Trophoblast cell (in vitro differentiated cells and primary cell): ENCODE measurements around the gene USP47.

Experiments
- DNase-seq, 2 donors: peaks; one replicate each; pipeline ENCODE4 v3.0.0-alpha.2; 2016
- H2AFZ ChIP-seq: 2 replicates; pipeline ENCODE4 v1.6.1; 2013; ENCODE audit warnings: low read length, moderate library complexity, mild to moderate bottlenecking; ENCODE audit not compliant: insufficient read depth, poor library complexity
- H2AK5ac ChIP-seq: 2 replicates; pipeline ENCODE4 v1.6.1; 2013; ENCODE audit warnings: mild to moderate bottlenecking, low read length
- H2BK120ac ChIP-seq: 2 replicates; pipeline ENCODE4 v1.6.1; 2013; ENCODE audit warnings: low read length, mild to moderate bottlenecking, moderate library complexity; ENCODE audit not compliant: insufficient read depth, poor library complexity
- H2BK12ac ChIP-seq: 2 replicates; pipeline ENCODE4 v1.6.1; 2013; ENCODE audit warnings: mild to moderate bottlenecking, low read length, moderate library complexity
- H2BK5ac ChIP-seq: 2 replicates; pipeline ENCODE4 v1.6.1; 2013; ENCODE audit warnings: low read length, low read depth, moderate library complexity, mild to moderate bottlenecking; ENCODE audit not compliant: poor library complexity
- H3K14ac ChIP-seq: 2 replicates; pipeline ENCODE4 v1.6.1; 2013; ENCODE audit warnings: mild to moderate bottlenecking, low read length
- H3K18ac ChIP-seq: 2 replicates; pipeline ENCODE4 v1.6.1; 2013; ENCODE audit warnings: mild to moderate bottlenecking, low read length
- H3K23ac ChIP-seq: 2 replicates; pipeline ENCODE4 v1.6.1; 2013; ENCODE audit warnings: low read length
- H3K27ac ChIP-seq: 2 replicates; pipeline ENCODE4 v1.5.1; 2013; ENCODE audit warnings: low read depth, mild to moderate bottlenecking, inconsistent platforms, low read length, moderate library complexity
- H3K27me3 ChIP-seq: 2 replicates; pipeline ENCODE4 v1.6.1; 2013; ENCODE audit warnings: inconsistent platforms, mild to moderate bottlenecking, low read length, moderate library complexity; ENCODE audit not compliant: insufficient read depth
- H3K36me3 ChIP-seq, 2 experiments: 1 replicate in 1 of 2; 2 replicates in 1 of 2; pipeline ENCODE4 v1.6.1; 2013; ENCODE audit warnings: low read length in 2 of 2, mild to moderate bottlenecking in 2 of 2, moderate library complexity in 1 of 2; ENCODE audit not compliant: insufficient read depth in 2 of 2, control insufficient read depth in 1 of 2
- H3K4ac ChIP-seq: 2 replicates; pipeline ENCODE4 v1.6.1; 2013; ENCODE audit warnings: low read depth, mild to moderate bottlenecking, low read length, moderate library complexity
- H3K4me1 ChIP-seq, 2 experiments: 1 replicate in 1 of 2; 2 replicates in 1 of 2; pipeline ENCODE4 v1.6.1; 2013; ENCODE audit warnings: low read length in 2 of 2, mild to moderate bottlenecking in 2 of 2, moderate library complexity in 1 of 2; ENCODE audit not compliant: insufficient read depth in 2 of 2, control insufficient read depth in 1 of 2
- H3K4me2 ChIP-seq: 2 replicates; pipeline ENCODE4 v1.6.1; 2013; ENCODE audit warnings: inconsistent platforms, mild to moderate bottlenecking, low read length, moderate library complexity
- H3K4me3 ChIP-seq: 2 replicates; pipeline ENCODE4 v1.5.1; 2013; ENCODE audit warnings: mild to moderate bottlenecking, low read depth, low read length, inconsistent platforms
- H3K79me1 ChIP-seq: one replicate; pipeline ENCODE4 v1.6.1; 2013; ENCODE audit warnings: low read length
- H3K79me2 ChIP-seq: 2 replicates; pipeline ENCODE4 v1.6.1; 2013; ENCODE audit warnings: low read length, mild to moderate bottlenecking; ENCODE audit not compliant: control insufficient read depth, insufficient read depth, poor library complexity
- H3K9ac ChIP-seq: 2 replicates; pipeline ENCODE4 v1.6.1; 2013; ENCODE audit warnings: mild to moderate bottlenecking, low read length
- H3K9me3 ChIP-seq: 2 replicates; pipeline ENCODE4 v1.6.1; 2013; ENCODE audit warnings: low read depth, mild to moderate bottlenecking, control low read depth, inconsistent platforms, low read length; ENCODE audit not compliant: insufficient read depth
- H4K12ac ChIP-seq: 2 replicates; pipeline ENCODE4 v1.6.1; 2013; ENCODE audit warnings: low read depth, mild to moderate bottlenecking, low read length, moderate library complexity
- H4K8ac ChIP-seq: 2 replicates; pipeline ENCODE4 v1.6.1; 2013; ENCODE audit warnings: low read depth, mild to moderate bottlenecking, low read length, moderate library complexity
- H4K91ac ChIP-seq: one replicate; pipeline ENCODE4 v1.6.1; 2013; ENCODE audit warnings: low read depth, mild to moderate bottlenecking, low read length, moderate library complexity
- WGBS: extraction: QIAGEN DNeasy Blood & Tissue Kit; methylation state at CpG from one replicate; pipeline ENCODE4 v1.1.7; 2013; ENCODE audit warnings: missing lambda C conversion rate; ENCODE audit not compliant: insufficient read length, insufficient coverage; ENCODE audit errors: extremely low coverage; 5-methylcytosine and 5-hydroxymethylcytosine counted together

The USP47 gene

GRCh38 chr11:11980200-11980599 is 138.4 kb downstream of the USP47 start:
- no peak overlapping the region for H4K8ac ChIP-seq
- no CpG with 5 or more reads among the region's 2 CpGs for WGBS

DNA sequence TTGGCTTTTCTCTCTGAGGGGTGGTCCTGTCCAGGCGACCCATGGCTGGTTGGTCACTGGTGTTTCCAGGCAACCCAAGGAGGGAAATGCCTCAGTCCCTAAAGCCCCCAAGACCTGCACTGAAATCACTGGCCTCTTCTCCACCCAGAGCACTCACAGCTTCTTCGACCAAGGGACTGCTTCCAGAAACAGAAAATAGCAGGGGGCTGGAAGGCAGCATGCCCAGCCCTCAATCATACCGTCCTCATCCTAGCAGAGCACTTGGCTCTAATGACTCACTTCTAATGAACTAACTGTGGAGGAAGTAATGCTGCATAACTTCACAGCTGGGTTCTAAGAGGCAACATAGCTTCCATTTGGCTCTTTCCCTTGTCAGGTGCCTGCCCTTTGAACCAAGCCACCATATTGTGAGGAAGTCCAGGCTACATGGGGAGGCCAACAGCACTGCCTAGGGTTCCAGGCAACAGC is 139.1 kb downstream of the USP47 start:
- H3K79me1 ChIP-seq: peaks cover 23% of the 10 kb centered on the region
- no peak overlapping the region for H2BK12ac ChIP-seq
- H4K8ac ChIP-seq: no peak overlapping the region
- no peak for DNase-seq
- peaks cover 5% of the 10 kb centered on the region for H3K79me2 ChIP-seq
- peaks cover 2% of the 10 kb centered on the region for H3K9me3 ChIP-seq
- H3K27me3 ChIP-seq: no peaks in the 10 kb centered on the region
- H3K4me2 ChIP-seq: no peak overlapping the region
- no peak overlapping the region for H3K9ac ChIP-seq
- no peak overlapping the region for H2AFZ ChIP-seq
- no peak overlapping the region for H3K4ac ChIP-seq
- H4K91ac ChIP-seq: no peak overlapping the region
- no peak overlapping the region for H3K18ac ChIP-seq
- no peak overlapping the region for H3K14ac ChIP-seq
- H3K23ac ChIP-seq: no peak overlapping the region
- H2BK120ac ChIP-seq: no peak overlapping the region
- H3K4me3 ChIP-seq: no peak overlapping the region
- H2BK5ac ChIP-seq: no peak overlapping the region
- H3K36me3 ChIP-seq: peaks cover 7% of the 10 kb centered on the region in 2 experiments
- no CpG with 5 or more reads among the region's 3 CpGs for WGBS
- H4K12ac ChIP-seq: no peak overlapping the region
- H3K4me1 ChIP-seq: peaks cover 41 to 46% of the 10 kb centered on the region in 2 experiments
- no peak overlapping the region for H2AK5ac ChIP-seq
- no peak overlapping the region for H3K27ac ChIP-seq

More at GRCh38 chr11:11980200-11980599, 138.4 kb downstream of the USP47 start:
- H3K4me1 ChIP-seq: peaks cover 41 to 50% of the 10 kb centered on the region in 2 experiments
- no peak overlapping the region for H3K9ac ChIP-seq
- H3K4me2 ChIP-seq: no peak overlapping the region
- no peak overlapping the region for H3K23ac ChIP-seq
- H3K27me3 ChIP-seq: no peaks in the 10 kb centered on the region
- H2BK120ac ChIP-seq: peak overlapping the region; percentile 10
- H3K36me3 ChIP-seq: peaks cover 7 to 11% of the 10 kb centered on the region in 2 experiments
- H2BK12ac ChIP-seq: no peak overlapping the region
- H3K18ac ChIP-seq: no peak overlapping the region
- H2AK5ac ChIP-seq: no peak overlapping the region
- H3K9me3 ChIP-seq: peaks cover 2% of the 10 kb centered on the region
- H3K4ac ChIP-seq: no peak overlapping the region
- peak overlapping the region; percentile 29 for H3K27ac ChIP-seq
- no peak overlapping the region for H4K12ac ChIP-seq
- no peak overlapping the region for H3K4me3 ChIP-seq
- no peak overlapping the region for H2AFZ ChIP-seq
- H3K79me1 ChIP-seq: peaks cover 23% of the 10 kb centered on the region
- no peak for DNase-seq
- peaks cover 5% of the 10 kb centered on the region for H3K79me2 ChIP-seq
- H3K14ac ChIP-seq: no peak overlapping the region
- H4K91ac ChIP-seq: no peak overlapping the region
- no peak overlapping the region for H2BK5ac ChIP-seq

DNA sequence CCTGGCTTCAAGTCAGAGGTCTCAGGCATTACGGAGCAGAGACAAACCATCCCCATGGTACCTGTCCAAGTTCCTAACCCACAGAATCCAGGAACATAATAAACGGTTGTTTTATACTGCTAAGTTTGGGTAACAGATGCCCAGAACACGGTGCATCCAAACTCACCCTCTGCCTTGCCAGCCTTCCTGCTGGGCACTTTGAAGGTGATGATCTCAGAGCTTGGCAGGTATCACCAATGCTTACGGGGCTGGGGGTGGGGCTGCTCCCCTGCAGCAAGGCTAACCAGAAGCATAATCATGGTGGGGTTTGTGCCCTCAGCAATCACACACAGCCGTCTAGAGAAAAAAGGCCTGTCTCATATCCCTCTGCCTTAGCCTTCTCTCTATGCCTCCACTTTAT is 139.6 kb downstream of the USP47 start:
- Histone ChIP-seq H3K9me3 (peaks cover 2% of the 10 kb centered on the region), H3K18ac (no peak overlapping the region), H4K8ac (no peak overlapping the region), H4K91ac (no peak overlapping the region), H3K4me1 (peaks cover 41 to 42% of the 10 kb centered on the region in 2 experiments), H4K12ac (no peak overlapping the region), H3K9ac (no peak overlapping the region), H3K4me3 (no peak overlapping the region), H2AK5ac (no peak overlapping the region), H3K27me3 (no peaks in the 10 kb centered on the region), H3K27ac (no peak overlapping the region), H3K14ac (no peak overlapping the region), H3K79me2 (peaks cover 5% of the 10 kb centered on the region), H2BK12ac (no peak overlapping the region), H3K36me3 (peaks cover 7% of the 10 kb centered on the region in 2 experiments), H3K4ac (no peak overlapping the region), H3K23ac (no peak overlapping the region), H3K79me1 (peaks cover 19% of the 10 kb centered on the region), H2BK120ac (no peak overlapping the region), H2BK5ac (no peak overlapping the region), H3K4me2 (no peak overlapping the region), H2AFZ (no peak overlapping the region)
- WGBS: no CpG with 5 or more reads among the region's 5 CpGs
- no peak for DNase-seq

GRCh38 chr11:11981840-11982239 is 140.1 kb downstream of the USP47 start:
- H2BK5ac ChIP-seq: no peak overlapping the region
- H3K9ac ChIP-seq: no peak overlapping the region
- H4K91ac ChIP-seq: no peak overlapping the region
- H3K9me3 ChIP-seq: peaks cover 2% of the 10 kb centered on the region
- no peak overlapping the region for H4K8ac ChIP-seq
- H3K4me3 ChIP-seq: no peak overlapping the region
- WGBS: no CpG with 5 or more reads among the region's 6 CpGs
- H2BK120ac ChIP-seq: no peak overlapping the region
- H3K36me3 ChIP-seq: peaks cover 7% of the 10 kb centered on the region in 2 experiments
- no peak overlapping the region for H2BK12ac ChIP-seq
- DNase-seq: no peak
- peaks cover 2% of the 10 kb centered on the region for H3K79me2 ChIP-seq
- no peak overlapping the region for H3K18ac ChIP-seq
- no peak overlapping the region for H3K23ac ChIP-seq
- H3K27me3 ChIP-seq: no peaks in the 10 kb centered on the region
- no peak overlapping the region for H2AK5ac ChIP-seq
- no peak overlapping the region for H3K27ac ChIP-seq
- no peak overlapping the region for H2AFZ ChIP-seq
- H3K14ac ChIP-seq: no peak overlapping the region
- no peak overlapping the region for H3K4me2 ChIP-seq
- H3K4me1 ChIP-seq: peaks cover 36 to 38% of the 10 kb centered on the region in 2 experiments
- H4K12ac ChIP-seq: no peak overlapping the region
- peaks cover 16% of the 10 kb centered on the region for H3K79me1 ChIP-seq
- no peak overlapping the region for H3K4ac ChIP-seq
